GM23338 (cell line): ENCODE measurements around the gene ARHGAP4. TPM values are rescaled to one million over a fixed set of nuclear protein-coding genes. Genes with fewer than 3 reads are reported as not detected.

Experiments
- ATAC-seq: fragments of 200-7000 bp; cut with Tn5 transposase; 3 replicates; pipeline ENCODE4 v1.9.1; 2020
- DNase-seq: peaks from one replicate; pipeline ENCODE4 v3.0.0-alpha.2; 2015; ENCODE audit warnings: low spot score
- H2AFZ ChIP-seq: fragments of 200-600 bp; sonication (generic); 2 replicates; pipeline ENCODE4 v1.8.0; 2016; ENCODE audit warnings: antibody characterized with exemption, mild to moderate bottlenecking, moderate library complexity
- H3F3A ChIP-seq: fragments of 200-600 bp; sonication (generic); replicated peaks from 2 replicates; pipeline ENCODE4 v1.8.0; 2017; ENCODE audit warnings: antibody characterized with exemption, mixed run types, low read depth
- H3K27ac ChIP-seq: fragments of 200-600 bp; sonication (generic); 2 replicates; pipeline ENCODE4 v1.6.1; 2016; ENCODE audit warnings: low read depth
- H3K27me3 ChIP-seq: fragments of 200-600 bp; sonication (generic); 2 replicates; pipeline ENCODE4 v1.8.0; 2016; ENCODE audit warnings: mild to moderate bottlenecking, mixed run types, moderate library complexity; ENCODE audit not compliant: insufficient read depth
- H3K36me3 ChIP-seq: fragments of 200-600 bp; sonication (generic); 2 replicates; pipeline ENCODE4 v1.8.0; 2016; ENCODE audit warnings: mild to moderate bottlenecking; ENCODE audit not compliant: insufficient read depth
- H3K4me1 ChIP-seq: fragments of 200-600 bp; sonication (generic); 2 replicates; pipeline ENCODE4 v1.8.0; 2016; ENCODE audit warnings: mild to moderate bottlenecking, moderate library complexity; ENCODE audit not compliant: insufficient read depth
- H3K4me2 ChIP-seq: fragments of 200-600 bp; sonication (generic); 2 replicates; pipeline ENCODE4 v1.7.1; 2017; ENCODE audit warnings: mixed run types
- H3K4me3 ChIP-seq: fragments of 200-600 bp; sonication (generic); 2 replicates; pipeline ENCODE4 v1.6.1; 2016; ENCODE audit warnings: mixed run types
- H3K79me2 ChIP-seq: fragments of 200-600 bp; sonication (generic); replicated peaks from 2 replicates; pipeline ENCODE4 v1.8.0; 2017; ENCODE audit warnings: mild to moderate bottlenecking; ENCODE audit not compliant: insufficient read depth
- H3K9me2 ChIP-seq: fragments of 200-600 bp; sonication (generic); 2 replicates; pipeline ENCODE4 v1.8.0; 2017; ENCODE audit not compliant: insufficient read depth
- H4K20me1 ChIP-seq: fragments of 200-600 bp; sonication (generic); replicated peaks from 2 replicates; pipeline ENCODE4 v1.8.0; 2017; ENCODE audit warnings: mild to moderate bottlenecking; ENCODE audit not compliant: insufficient read depth
- H3K27ac Mint-ChIP-seq: 2 replicates; pipeline ENCODE4 v1.8.0; 2020; ENCODE audit warnings: inconsistent platforms, mild to moderate bottlenecking, moderate library complexity, mixed read lengths
- H3K27me3 Mint-ChIP-seq: 3 replicates; pipeline ENCODE4 v1.8.0; 2022; ENCODE audit warnings: low read depth, mild to moderate bottlenecking, moderate library complexity, mixed read lengths, inconsistent platforms; ENCODE audit not compliant: insufficient read depth, poor library complexity
- H3K36me3 Mint-ChIP-seq: 3 replicates; pipeline ENCODE4 v1.8.0; 2021; ENCODE audit warnings: low read depth, mild to moderate bottlenecking, inconsistent platforms, moderate library complexity, mixed read lengths
- H3K4me1 Mint-ChIP-seq: 3 replicates; pipeline ENCODE4 v1.8.0; 2020; ENCODE audit warnings: mild to moderate bottlenecking, inconsistent platforms, mixed read lengths
- H3K4me3 Mint-ChIP-seq: 3 replicates; pipeline ENCODE4 v1.8.0; 2021; ENCODE audit warnings: moderate library complexity, mild to moderate bottlenecking, inconsistent platforms, mixed read lengths
- H3K9me3 Mint-ChIP-seq: 3 replicates; pipeline ENCODE4 v1.8.0; 2020; ENCODE audit warnings: moderate library complexity, mild to moderate bottlenecking, inconsistent platforms, mixed read lengths
- EZH2 ChIP-seq: fragments of 200-600 bp; sonication (generic); IDR thresholded peaks from one replicate; pipeline ENCODE4 v1.8.0; 2017; ENCODE audit warnings: antibody characterized with exemption, mild to moderate bottlenecking, low read depth; ENCODE audit not compliant: unreplicated experiment
- JUNB ChIP-seq: IDR thresholded peaks from one replicate; pipeline ENCODE4 v1.6.1; 2016; ENCODE audit warnings: antibody characterized with exemption; ENCODE audit not compliant: unreplicated experiment
- NANOG ChIP-seq: IDR thresholded peaks from 2 replicates; pipeline ENCODE4 v1.6.1; 2016; ENCODE audit warnings: antibody characterized with exemption, borderline replicate concordance
- POLR2AphosphoS5 ChIP-seq: IDR thresholded peaks from 2 replicates; pipeline ENCODE4 v1.6.1; 2016; ENCODE audit warnings: antibody characterized with exemption, low read depth
- STAT1 ChIP-seq: IDR thresholded peaks from one replicate; pipeline ENCODE4 v1.6.1; 2016; ENCODE audit warnings: antibody characterized with exemption; ENCODE audit not compliant: unreplicated experiment
- ZNF331 ChIP-seq: fragments of 250-450 bp; sonication (Bioruptor Pico); IDR thresholded peaks from 2 replicates; pipeline ENCODE4 v1.5.0; 2020; ENCODE audit warnings: low read depth, mild to moderate bottlenecking, moderate library complexity
- polyA plus RNA-seq: library from polyadenylated mRNA; unstranded; fragments of >200 nt; fragmentation: Nextera tagmentation; extraction: Ambion mirVana; gene quantifications from 2 replicates; pipeline ENCODE4 v1.2.1, GENCODE V29; 2016
- total RNA-seq: library from RNA; depleted of rRNA; stranded (reverse); fragments of >200 nt; shearing (Covaris generic); gene quantifications from 2 replicates; pipeline ENCODE4 v1.2.3, GENCODE V29; 2014
- TF ChIP-seq, protein P1 (sequence below), 2 experiments: fragments of 200-600 bp in 1 of 2; sonication (generic) in 1 of 2; conservative IDR thresholded peaks; 2 replicates each; pipeline versions ENCODE4 v1.5.1 to v1.6.1; 2016 to 2017; ENCODE audit warnings: antibody characterized with exemption in 2 of 2, low read depth in 2 of 2, mild to moderate bottlenecking in 2 of 2, moderate library complexity in 1 of 2
- TF ChIP-seq, protein P2 (sequence below): fragments of 250-450 bp; sonication (Bioruptor Pico); IDR thresholded peaks from 2 replicates; pipeline ENCODE4 v1.5.0; 2020; ENCODE audit warnings: mild to moderate bottlenecking, moderate library complexity

Gene ARHGAP4
- total and polyA plus RNA-seq, 2 experiments from 2014 or later: 21.5 to 59.5 TPM

DNA sequence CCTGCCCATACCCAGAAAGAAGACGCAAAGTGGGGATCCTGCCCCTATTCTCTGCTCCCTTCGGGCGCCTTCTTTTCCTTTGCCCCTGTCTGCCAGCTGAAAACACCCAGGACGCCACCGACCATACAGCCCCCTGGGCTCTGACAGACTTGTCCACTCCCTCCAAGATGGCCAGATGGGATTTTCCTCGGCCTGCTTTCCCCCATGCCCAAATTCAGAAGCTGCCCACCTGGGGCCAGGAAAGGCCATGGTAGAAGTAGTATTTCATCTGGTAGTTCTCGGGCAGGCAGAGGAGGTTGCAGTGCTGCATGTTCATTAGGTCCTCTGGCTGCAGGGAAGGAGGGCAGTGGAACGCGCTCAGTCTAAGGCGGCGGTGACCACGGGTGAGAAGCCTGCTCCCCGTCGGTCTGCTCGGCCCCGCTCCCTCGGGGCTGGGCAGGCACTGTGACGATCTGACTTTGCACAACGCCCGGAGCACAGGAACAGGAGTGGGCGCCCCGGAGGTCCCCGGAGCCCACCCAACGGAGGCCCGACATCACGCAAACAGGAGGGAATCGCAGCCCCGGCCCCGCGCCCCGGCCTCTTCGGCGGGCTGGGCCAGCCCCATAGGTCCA is 8.2 kb upstream of the ARHGAP4 start:
- Mint-ChIP-seq H3K27ac (no peak overlapping the region), H3K27me3 (peaks cover 5% of the 10 kb centered on the region), H3K4me3 (peak overlapping the region; percentile 86), H3K9me3 (no peaks in the 10 kb centered on the region), H3K4me1 (peaks cover 7% of the 10 kb centered on the region; the same call in 2 of the 3 replicates), H3K36me3 (peaks cover 27% of the 10 kb centered on the region)
- TF ChIP-seq, protein P1, sequence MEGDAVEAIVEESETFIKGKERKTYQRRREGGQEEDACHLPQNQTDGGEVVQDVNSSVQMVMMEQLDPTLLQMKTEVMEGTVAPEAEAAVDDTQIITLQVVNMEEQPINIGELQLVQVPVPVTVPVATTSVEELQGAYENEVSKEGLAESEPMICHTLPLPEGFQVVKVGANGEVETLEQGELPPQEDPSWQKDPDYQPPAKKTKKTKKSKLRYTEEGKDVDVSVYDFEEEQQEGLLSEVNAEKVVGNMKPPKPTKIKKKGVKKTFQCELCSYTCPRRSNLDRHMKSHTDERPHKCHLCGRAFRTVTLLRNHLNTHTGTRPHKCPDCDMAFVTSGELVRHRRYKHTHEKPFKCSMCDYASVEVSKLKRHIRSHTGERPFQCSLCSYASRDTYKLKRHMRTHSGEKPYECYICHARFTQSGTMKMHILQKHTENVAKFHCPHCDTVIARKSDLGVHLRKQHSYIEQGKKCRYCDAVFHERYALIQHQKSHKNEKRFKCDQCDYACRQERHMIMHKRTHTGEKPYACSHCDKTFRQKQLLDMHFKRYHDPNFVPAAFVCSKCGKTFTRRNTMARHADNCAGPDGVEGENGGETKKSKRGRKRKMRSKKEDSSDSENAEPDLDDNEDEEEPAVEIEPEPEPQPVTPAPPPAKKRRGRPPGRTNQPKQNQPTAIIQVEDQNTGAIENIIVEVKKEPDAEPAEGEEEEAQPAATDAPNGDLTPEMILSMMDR (conservative IDR thresholded peaks at IDR 0.05; ENCODE audit: low read depth in 2 of 2): no peak
- TF ChIP-seq NANOG: no peak
- no peak for TF ChIP-seq ZNF331 (CRISPR knock-in tag)
- Histone ChIP-seq H4K20me1 (no peaks in the 10 kb centered on the region; the same call in 1 of the 2 replicates), H2AFZ (no peak overlapping the region), H3F3A (0 out of 2 replicates have a peak, but pooled peaks cover 2% of the 10 kb centered on the region), H3K36me3 (no peaks in the 10 kb centered on the region), H3K27me3 (no peaks in the 10 kb centered on the region), H3K27ac (no peak overlapping the region), H3K79me2 (peaks cover 12% of the 10 kb centered on the region), H3K4me2 (peak overlapping the region; percentile 80), H3K9me2 (no peaks in the 10 kb centered on the region), H3K4me1 (no peaks in the 10 kb centered on the region; the same call in 1 of the 2 replicates), H3K4me3 (peak overlapping the region; percentile 68)
- DNase-seq (no peak), ATAC-seq (no peak)

DNA sequence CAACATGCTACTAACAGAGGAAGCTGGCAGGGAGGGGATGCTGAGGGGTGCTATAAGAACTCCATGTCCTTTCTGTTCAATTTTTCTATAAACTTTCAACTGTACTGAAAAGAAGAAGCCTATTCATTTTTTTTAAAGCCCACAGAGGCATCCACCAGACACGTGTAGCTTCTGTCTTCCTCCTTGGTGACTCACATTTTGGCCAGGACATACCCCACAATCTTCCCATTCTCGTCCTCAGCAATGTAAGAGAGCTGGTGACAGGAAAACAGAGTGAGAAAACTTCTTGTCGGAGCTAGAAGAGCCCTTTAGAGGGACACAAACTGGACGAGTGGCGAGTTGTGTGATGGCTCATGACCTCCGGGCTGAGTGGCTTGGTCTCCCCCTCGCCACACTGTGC is 7.7 kb upstream of the ARHGAP4 start:
- Histone ChIP-seq H3K79me2 (peaks cover 12% of the 10 kb centered on the region), H3K4me3 (peak overlapping the region; percentile 68), H2AFZ (no peak overlapping the region), H4K20me1 (no peaks in the 10 kb centered on the region; the same call in 1 of the 2 replicates), H3K9me2 (no peaks in the 10 kb centered on the region), H3K36me3 (no peaks in the 10 kb centered on the region), H3K27me3 (no peaks in the 10 kb centered on the region), H3K4me2 (peak overlapping the region; percentile 80), H3K27ac (no peak overlapping the region), H3F3A (0 out of 2 replicates have a peak, but pooled peaks cover 5% of the 10 kb centered on the region), H3K4me1 (peaks cover 3% of the 10 kb centered on the region; the same call in 1 of the 2 replicates)
- H3K4me3 Mint-ChIP-seq: peak overlapping the region; percentile 86
- no peak for DNase-seq
- peaks cover 27% of the 10 kb centered on the region for H3K36me3 Mint-ChIP-seq
- no peak for ATAC-seq
- TF ChIP-seq JUNB: no peak
- TF ChIP-seq, protein P2, sequence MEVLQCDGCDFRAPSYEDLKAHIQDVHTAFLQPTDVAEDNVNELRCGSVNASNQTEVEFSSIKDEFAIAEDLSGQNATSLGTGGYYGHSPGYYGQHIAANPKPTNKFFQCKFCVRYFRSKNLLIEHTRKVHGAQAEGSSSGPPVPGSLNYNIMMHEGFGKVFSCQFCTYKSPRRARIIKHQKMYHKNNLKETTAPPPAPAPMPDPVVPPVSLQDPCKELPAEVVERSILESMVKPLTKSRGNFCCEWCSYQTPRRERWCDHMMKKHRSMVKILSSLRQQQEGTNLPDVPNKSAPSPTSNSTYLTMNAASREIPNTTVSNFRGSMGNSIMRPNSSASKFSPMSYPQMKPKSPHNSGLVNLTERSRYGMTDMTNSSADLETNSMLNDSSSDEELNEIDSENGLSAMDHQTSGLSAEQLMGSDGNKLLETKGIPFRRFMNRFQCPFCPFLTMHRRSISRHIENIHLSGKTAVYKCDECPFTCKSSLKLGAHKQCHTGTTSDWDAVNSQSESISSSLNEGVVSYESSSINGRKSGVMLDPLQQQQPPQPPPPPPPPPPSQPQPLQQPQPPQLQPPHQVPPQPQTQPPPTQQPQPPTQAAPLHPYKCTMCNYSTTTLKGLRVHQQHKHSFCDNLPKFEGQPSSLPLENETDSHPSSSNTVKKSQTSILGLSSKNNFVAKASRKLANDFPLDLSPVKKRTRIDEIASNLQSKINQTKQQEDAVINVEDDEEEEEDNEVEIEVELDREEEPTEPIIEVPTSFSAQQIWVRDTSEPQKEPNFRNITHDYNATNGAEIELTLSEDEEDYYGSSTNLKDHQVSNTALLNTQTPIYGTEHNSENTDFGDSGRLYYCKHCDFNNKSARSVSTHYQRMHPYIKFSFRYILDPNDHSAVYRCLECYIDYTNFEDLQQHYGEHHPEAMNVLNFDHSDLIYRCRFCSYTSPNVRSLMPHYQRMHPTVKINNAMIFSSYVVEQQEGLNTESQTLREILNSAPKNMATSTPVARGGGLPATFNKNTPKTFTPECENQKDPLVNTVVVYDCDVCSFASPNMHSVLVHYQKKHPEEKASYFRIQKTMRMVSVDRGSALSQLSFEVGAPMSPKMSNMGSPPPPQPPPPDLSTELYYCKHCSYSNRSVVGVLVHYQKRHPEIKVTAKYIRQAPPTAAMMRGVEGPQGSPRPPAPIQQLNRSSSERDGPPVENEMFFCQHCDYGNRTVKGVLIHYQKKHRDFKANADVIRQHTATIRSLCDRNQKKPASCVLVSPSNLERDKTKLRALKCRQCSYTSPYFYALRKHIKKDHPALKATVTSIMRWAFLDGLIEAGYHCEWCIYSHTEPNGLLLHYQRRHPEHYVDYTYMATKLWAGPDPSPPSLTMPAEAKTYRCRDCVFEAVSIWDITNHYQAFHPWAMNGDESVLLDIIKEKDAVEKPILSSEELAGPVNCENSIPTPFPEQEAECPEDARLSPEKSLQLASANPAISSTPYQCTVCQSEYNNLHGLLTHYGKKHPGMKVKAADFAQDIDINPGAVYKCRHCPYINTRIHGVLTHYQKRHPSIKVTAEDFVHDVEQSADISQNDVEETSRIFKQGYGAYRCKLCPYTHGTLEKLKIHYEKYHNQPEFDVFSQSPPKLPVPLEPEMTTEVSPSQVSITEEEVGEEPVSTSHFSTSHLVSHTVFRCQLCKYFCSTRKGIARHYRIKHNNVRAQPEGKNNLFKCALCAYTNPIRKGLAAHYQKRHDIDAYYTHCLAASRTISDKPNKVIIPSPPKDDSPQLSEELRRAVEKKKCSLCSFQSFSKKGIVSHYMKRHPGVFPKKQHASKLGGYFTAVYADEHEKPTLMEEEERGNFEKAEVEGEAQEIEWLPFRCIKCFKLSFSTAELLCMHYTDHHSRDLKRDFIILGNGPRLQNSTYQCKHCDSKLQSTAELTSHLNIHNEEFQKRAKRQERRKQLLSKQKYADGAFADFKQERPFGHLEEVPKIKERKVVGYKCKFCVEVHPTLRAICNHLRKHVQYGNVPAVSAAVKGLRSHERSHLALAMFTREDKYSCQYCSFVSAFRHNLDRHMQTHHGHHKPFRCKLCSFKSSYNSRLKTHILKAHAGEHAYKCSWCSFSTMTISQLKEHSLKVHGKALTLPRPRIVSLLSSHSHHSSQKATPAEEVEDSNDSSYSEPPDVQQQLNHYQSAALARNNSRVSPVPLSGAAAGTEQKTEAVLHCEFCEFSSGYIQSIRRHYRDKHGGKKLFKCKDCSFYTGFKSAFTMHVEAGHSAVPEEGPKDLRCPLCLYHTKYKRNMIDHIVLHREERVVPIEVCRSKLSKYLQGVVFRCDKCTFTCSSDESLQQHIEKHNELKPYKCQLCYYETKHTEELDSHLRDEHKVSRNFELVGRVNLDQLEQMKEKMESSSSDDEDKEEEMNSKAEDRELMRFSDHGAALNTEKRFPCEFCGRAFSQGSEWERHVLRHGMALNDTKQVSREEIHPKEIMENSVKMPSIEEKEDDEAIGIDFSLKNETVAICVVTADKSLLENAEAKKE: no peak
- no peak for TF ChIP-seq STAT1
- no peak for TF ChIP-seq NANOG
- TF ChIP-seq POLR2AphosphoS5: no peak
- no peak for TF ChIP-seq EZH2
- H3K4me1 Mint-ChIP-seq: peaks cover 11% of the 10 kb centered on the region; the same call in 2 of the 3 replicates
- no peaks in the 10 kb centered on the region for H3K9me3 Mint-ChIP-seq
- H3K27ac Mint-ChIP-seq: no peak overlapping the region
- H3K27me3 Mint-ChIP-seq: peaks cover 7% of the 10 kb centered on the region
